Right lobe of liver (tissue), 6 donors: Measurements from ENCODE around the gene DDC. TPM values are rescaled to one million over a fixed set of nuclear protein-coding genes. Genes with fewer than 3 reads are reported as not detected.

ENCODE experiments used
- ATAC-seq, 4 donors: fragments of 200-7000 bp; cut with Tn5 transposase; one replicate each; pipeline ENCODE4 v1.9.1; 2020; ENCODE audit warnings: mild to moderate bottlenecking in 4 of 4, moderate library complexity in 4 of 4
- DNase-seq, 3 donors: peaks; one replicate each; pipeline ENCODE4 v3.0.0-alpha.2; 2020
- H3K27ac ChIP-seq, 3 donors: fragments of 200-600 bp; one replicate each; pipeline ENCODE4 v1.8.0; 2022
- H3K27me3 ChIP-seq, 2 donors: fragments of 200-600 bp; one replicate each; pipeline ENCODE4 v1.8.0; 2022
- H3K36me3 ChIP-seq, 4 donors: fragments of 200-600 bp; sonication (generic) in 1 of 4; one replicate each; pipeline versions ENCODE4 v1.5.1 to v1.8.0; 2017 to 2022; ENCODE audit warnings: control low read depth in 1 of 4
- H3K4me1 ChIP-seq, 4 donors: fragments of 200-600 bp; sonication (generic) in 1 of 4; one replicate each; pipeline versions ENCODE4 v1.5.1 to v1.8.0; 2017 to 2022; ENCODE audit warnings: control low read depth in 1 of 4
- H3K4me3 ChIP-seq, 3 donors: fragments of 200-600 bp; one replicate each; pipeline ENCODE4 v1.8.0; 2022
- H3K9me3 ChIP-seq, 4 donors: fragments of 200-600 bp; sonication (generic) in 1 of 4; one replicate each; pipeline versions ENCODE4 v1.5.1 to v1.8.0; 2017 to 2022; ENCODE audit warnings: control low read depth in 1 of 4
- CTCF ChIP-seq, 4 donors: fragments of 200-600 bp in 3 of 4; fragments of 450-650 bp in 1 of 4; IDR thresholded peaks; one replicate each; pipeline versions ENCODE4 v1.5.1 to v1.8.0; 2016 to 2022; ENCODE audit warnings: antibody characterized with exemption in 4 of 4, mild to moderate bottlenecking in 2 of 4
- POLR2A ChIP-seq: fragments of 450-650 bp; IDR thresholded peaks from one replicate; pipeline ENCODE4 v1.6.1; 2017; ENCODE audit warnings: antibody characterized with exemption, mild to moderate bottlenecking
- WGBS: methylation state at CpG from one replicate; pipeline ENCODE4 v1.1.6; 2018; ENCODE audit warnings: low coverage, low lambda C conversion rate; ENCODE audit not compliant: insufficient coverage; ENCODE audit errors: missing lambda C conversion rate; 5-methylcytosine and 5-hydroxymethylcytosine counted together
- intact Hi-C, 2 donors: fragments of 100-400 bp; cut with DNase I; formaldehyde crosslinking; loops; one replicate each; pipeline versions ENCODE4 v1.11.2 to v1.14.1; 2022
- total RNA-seq, 6 experiments: library from RNA; depleted of rRNA in 2 of 6; stranded (reverse); fragments of >200 nt in 2 of 6; fragmentation: NEBNext Ultra II Directional in 3 of 6; extraction: Animal tissue kit (Norgen Biotek cat#: 25700) in 3 of 6; gene quantifications; one replicate each; pipeline versions ENCODE4 v1.1.0 to v1.2.4, GENCODE V29; 2016 to 2023
- donor health status: DM: no; HTN: yes; CAD: no.
- donor health status: DM: no; HTN: no; CAD: no.
- donor health status: DM: no; HTN: no; CAD: no.
- donor health status: DM: no; HTN: yes; CAD: no.
- donor health status: DM: no; HTN: yes; CAD: no.

The DDC gene
- total RNA-seq, 6 experiments from 2014 or later = 37.9 to 75.7 (median 45.2) TPM

- Histone ChIP-seq H3K27me3 (no peaks in the 10 kb centered on the region), H3K9me3 (no peaks in the 10 kb centered on the region), H3K27ac (no peak overlapping the region), H3K36me3 (no peaks in the 10 kb centered on the region), H3K4me1 (no peaks in the 10 kb centered on the region), H3K4me3 (no peak overlapping the region)
- TF ChIP-seq POLR2A = no peak
- no peak for TF ChIP-seq CTCF (IDR thresholded peaks at IDR 0.05)
- DNase-seq (no peak), ATAC-seq (no peak)
- 75% methylated on average over 3 of the region's 5 CpGs for WGBS
- intact Hi-C loops = no loop called here
Observed at GRCh38 chr7:50426280-50427045, 138.7 kb downstream of the DDC start.

GRCh38 chr7:50425318-50425717, 139.9 kb downstream of the DDC start:
- Histone ChIP-seq H3K36me3 (no peaks in the 10 kb centered on the region), H3K9me3 (no peaks in the 10 kb centered on the region), H3K4me1 (no peaks in the 10 kb centered on the region), H3K4me3 (no peak overlapping the region), H3K27me3 (no peaks in the 10 kb centered on the region), H3K27ac (no peak overlapping the region)
- 75% methylated on average over 6 of the region's 6 CpGs for WGBS
- no peak for DNase-seq
- TF ChIP-seq POLR2A (no peak), CTCF (IDR thresholded peaks at IDR 0.05) (no peak)
- intact Hi-C loops = no loop called here
- no peak for ATAC-seq

GRCh38 chr7:50423860-50424259, 141.3 kb downstream of the DDC start:
- WGBS = no CpG with 5 or more reads among the region's 4 CpGs
- intact Hi-C loops = no loop called here
- no peak for TF ChIP-seq POLR2A
- no peak for TF ChIP-seq CTCF (IDR thresholded peaks at IDR 0.05)
- Histone ChIP-seq H3K27me3 (no peaks in the 10 kb centered on the region), H3K4me1 (no peaks in the 10 kb centered on the region), H3K27ac (no peak overlapping the region), H3K4me3 (no peak overlapping the region), H3K9me3 (no peaks in the 10 kb centered on the region), H3K36me3 (no peaks in the 10 kb centered on the region)
- ATAC-seq (no peak), DNase-seq (no peak)

- intact Hi-C loops = no loop called here
- Histone ChIP-seq H3K27ac (no peak overlapping the region), H3K4me1 (no peaks in the 10 kb centered on the region), H3K36me3 (no peaks in the 10 kb centered on the region), H3K27me3 (no peaks in the 10 kb centered on the region), H3K9me3 (no peaks in the 10 kb centered on the region), H3K4me3 (no peak overlapping the region)
- ATAC-seq (no peak), DNase-seq (no peak)
- 79% methylated on average over 6 of the region's 6 CpGs for WGBS
- no peak for TF ChIP-seq CTCF (IDR thresholded peaks at IDR 0.05)
- no peak for TF ChIP-seq POLR2A
Observed at GRCh38 chr7:50422858-50423257, 142.3 kb downstream of the DDC start.
